ENCODE measurements around the gene RNF26. TPM values are rescaled to one million over a fixed set of nuclear protein-coding genes. Genes with fewer than 3 reads are reported as not detected.

RNF26 gene
- total RNA-seq = 1 to 10 TPM; 5.7 to 9.2 TPM

GRCh38 chr11:119334174-119334930 lies at the start of gene RNF26:
TSS of gene RNF26 (plus strand) at chr11:119334527. CDS start at chr11:119335123, 596 bp downstream.
- peak; percentile 98 for ATAC-seq
- DNase-seq = peak; percentile 96 to 98 (median 96)
- WGBS, 2 donors = 0 to 1% methylated on average over 39 to 54 of the region's 54 CpGs
- H3K27ac ChIP-seq = peak within 1 kb of the TSS; percentile 37 to 85 (median 75)
- H3K4me3 ChIP-seq = peak within 1 kb of the TSS; percentile 65 to 97
- no peaks in the 10 kb centered on the region for H3K36me3 ChIP-seq (replicated peaks in 1 of 2; ENCODE audit: insufficient read depth in 1 of 2, low read depth in 2 of 2)
- H3K27me3 ChIP-seq = no peaks in the 10 kb centered on the region
- no peaks in the 10 kb centered on the region for H3K9me3 ChIP-seq
- intact Hi-C loops (cut with DNase I) = no loop called here
- H3K4me1 ChIP-seq = peaks cover 31% of the 10 kb centered on the region
- TF ChIP-seq POLR2A (IDR thresholded peaks at IDR 0.05) = peak; percentile 25 to 81 (median 80)
- TF ChIP-seq, protein P1, sequence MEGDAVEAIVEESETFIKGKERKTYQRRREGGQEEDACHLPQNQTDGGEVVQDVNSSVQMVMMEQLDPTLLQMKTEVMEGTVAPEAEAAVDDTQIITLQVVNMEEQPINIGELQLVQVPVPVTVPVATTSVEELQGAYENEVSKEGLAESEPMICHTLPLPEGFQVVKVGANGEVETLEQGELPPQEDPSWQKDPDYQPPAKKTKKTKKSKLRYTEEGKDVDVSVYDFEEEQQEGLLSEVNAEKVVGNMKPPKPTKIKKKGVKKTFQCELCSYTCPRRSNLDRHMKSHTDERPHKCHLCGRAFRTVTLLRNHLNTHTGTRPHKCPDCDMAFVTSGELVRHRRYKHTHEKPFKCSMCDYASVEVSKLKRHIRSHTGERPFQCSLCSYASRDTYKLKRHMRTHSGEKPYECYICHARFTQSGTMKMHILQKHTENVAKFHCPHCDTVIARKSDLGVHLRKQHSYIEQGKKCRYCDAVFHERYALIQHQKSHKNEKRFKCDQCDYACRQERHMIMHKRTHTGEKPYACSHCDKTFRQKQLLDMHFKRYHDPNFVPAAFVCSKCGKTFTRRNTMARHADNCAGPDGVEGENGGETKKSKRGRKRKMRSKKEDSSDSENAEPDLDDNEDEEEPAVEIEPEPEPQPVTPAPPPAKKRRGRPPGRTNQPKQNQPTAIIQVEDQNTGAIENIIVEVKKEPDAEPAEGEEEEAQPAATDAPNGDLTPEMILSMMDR (IDR thresholded peaks at IDR 0.05) = peak in 1 of 7 experiments; percentile 2

GRCh38 chr11:119285431-119285830 lies 48.9 kb upstream of the RNF26 start:
- H3K4me3 ChIP-seq = no peak overlapping the region
- intact Hi-C loops (cut with DNase I) = no loop called here
- H3K27ac ChIP-seq = no peak overlapping the region
- no peak for ATAC-seq
- no peaks in the 10 kb centered on the region for H3K27me3 ChIP-seq
- no peak for TF ChIP-seq POLR2A (IDR thresholded peaks at IDR 0.05)
- no peaks in the 10 kb centered on the region for H3K4me1 ChIP-seq
- H3K36me3 ChIP-seq (replicated peaks in 1 of 2; ENCODE audit: insufficient read depth in 1 of 2, low read depth in 2 of 2) = peaks cover 0 to 4% of the 10 kb centered on the region in 2 donors
- no peaks in the 10 kb centered on the region for H3K9me3 ChIP-seq
- WGBS, 2 donors = 87 to 88% methylated on average over 9 of the region's 9 CpGs
- DNase-seq = no peak

GRCh38 chr11:119288219-119288618 lies 46.1 kb upstream of the RNF26 start:
- H3K36me3 ChIP-seq (replicated peaks in 1 of 2; ENCODE audit: insufficient read depth in 1 of 2, low read depth in 2 of 2) = peaks cover 0 to 4% of the 10 kb centered on the region in 2 donors
- 88 to 93% methylated on average over 3 of the region's 3 CpGs for WGBS, 2 donors
- intact Hi-C loops (cut with DNase I) = no loop called here

GRCh38 chr11:119290894-119291497 lies 43.3 kb upstream of the RNF26 start:
- no peaks in the 10 kb centered on the region for H3K4me1 ChIP-seq
- WGBS, 2 donors = 97 to 98% methylated on average over 10 of the region's 10 CpGs
- H3K36me3 ChIP-seq (replicated peaks in 1 of 2; ENCODE audit: insufficient read depth in 1 of 2, low read depth in 2 of 2) = no peaks in the 10 kb centered on the region
- H3K27me3 ChIP-seq = no peaks in the 10 kb centered on the region
- peaks cover 0 to 8% (median 0%) of the 10 kb centered on the region in 3 donors for H3K9me3 ChIP-seq
- TF ChIP-seq, protein P1 (IDR thresholded peaks at IDR 0.05) = no peak
- no peak for TF ChIP-seq POLR2A (IDR thresholded peaks at IDR 0.05)
- ATAC-seq (no peak), DNase-seq (no peak)
- H3K4me3 ChIP-seq = no peak overlapping the region
- intact Hi-C loops (cut with DNase I) = no loop called here
- no peak overlapping the region for H3K27ac ChIP-seq

More at GRCh38 chr11:119288219-119288618, 46.1 kb upstream of the RNF26 start:
- Histone ChIP-seq H3K4me3 (no peak overlapping the region), H3K9me3 (peaks cover 0 to 8% (median 0%) of the 10 kb centered on the region in 3 donors), H3K27me3 (no peaks in the 10 kb centered on the region), H3K4me1 (no peaks in the 10 kb centered on the region), H3K27ac (no peak overlapping the region)
- TF ChIP-seq POLR2A (IDR thresholded peaks at IDR 0.05) = no peak
- DNase-seq (no peak), ATAC-seq (no peak)

DNA sequence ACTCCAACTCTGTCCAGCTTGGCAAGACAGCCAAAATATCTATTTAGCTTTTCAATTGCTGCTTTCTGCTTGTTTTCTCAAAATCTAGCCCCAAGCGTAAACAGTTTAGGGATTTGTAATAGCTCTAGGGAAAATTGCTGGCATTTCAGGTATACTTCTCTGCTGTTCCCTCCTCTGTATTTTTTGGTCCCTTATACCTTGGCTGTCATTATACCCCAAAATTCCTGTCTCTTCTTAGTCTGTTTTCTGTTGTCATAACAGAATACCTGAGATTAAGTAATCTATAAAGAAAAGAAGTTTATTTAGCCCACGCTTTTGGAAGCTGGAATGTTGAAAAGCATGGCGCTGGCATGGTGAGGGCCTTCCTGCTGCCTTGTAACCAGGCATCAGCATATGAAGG lies 40.9 kb upstream of the RNF26 start:
- peaks cover 0 to 8% (median 0%) of the 10 kb centered on the region in 3 donors for H3K9me3 ChIP-seq
- H3K27ac ChIP-seq = no peak overlapping the region
- peaks cover 0 to 4% of the 10 kb centered on the region in 2 donors for H3K36me3 ChIP-seq (replicated peaks in 1 of 2; ENCODE audit: insufficient read depth in 1 of 2, low read depth in 2 of 2)
- H3K27me3 ChIP-seq = no peaks in the 10 kb centered on the region
- intact Hi-C loops (cut with DNase I) = no loop called here
- DNase-seq = no peak
- H3K4me3 ChIP-seq = no peak overlapping the region
- peaks cover 7% of the 10 kb centered on the region for H3K4me1 ChIP-seq
- TF ChIP-seq, protein P1 (IDR thresholded peaks at IDR 0.05) = no peak
- no peak for TF ChIP-seq POLR2A (IDR thresholded peaks at IDR 0.05)
- WGBS, 2 donors = 90 to 93% methylated on average over 3 of the region's 3 CpGs
- ATAC-seq = no peak
